ENCODE data around the gene DNAJC5G. TPM values are rescaled to one million over a fixed set of nuclear protein-coding genes. Genes with fewer than 3 reads are reported as not detected.

DNAJC5G gene
- total RNA-seq, 4 donors from 2014 or later, result 0.42 TPM; not detected in 3

DNA sequence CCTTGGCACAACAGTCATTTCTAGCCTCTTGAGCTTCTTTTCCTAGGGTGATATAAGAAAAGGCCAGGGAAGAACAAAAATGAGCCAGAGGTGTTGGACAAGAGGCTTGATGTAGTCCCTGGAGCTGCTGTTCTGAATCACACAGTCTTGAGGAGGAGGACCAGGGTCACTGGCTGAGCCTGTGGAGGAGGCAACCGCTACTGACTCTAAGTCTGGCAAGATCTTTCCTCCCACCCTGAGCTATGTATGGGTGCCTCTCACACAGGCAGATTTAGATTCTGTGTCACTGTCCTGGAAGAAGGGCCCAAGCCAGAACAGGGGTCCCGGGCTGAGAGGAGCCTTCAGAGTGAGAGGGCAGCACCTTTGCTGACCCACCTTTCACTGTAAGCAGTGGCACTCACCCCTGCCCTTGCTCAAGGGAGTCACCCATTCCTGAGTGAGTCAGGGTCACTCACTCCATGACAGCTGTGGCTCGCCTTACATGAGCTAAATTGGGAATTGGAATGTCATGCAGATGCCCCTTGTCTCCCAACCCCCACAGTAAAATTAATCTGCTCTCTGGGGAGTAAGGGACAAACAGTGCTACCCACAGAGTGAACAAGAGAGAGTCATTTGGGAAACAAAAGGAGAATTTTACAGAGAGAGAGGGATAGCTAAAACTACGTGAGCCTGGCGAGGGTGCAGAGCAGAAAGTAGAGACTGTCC lies 6.8 kb downstream of the DNAJC5G start, which contains the start of gene TRIM54:
TSS of gene TRIM54 (plus strand) at position 575 of the 705 bp plus-strand sequence. CDS start 303 bp downstream, outside the sequence.
- H3K27ac ChIP-seq (replicated peaks in 1 of 4), result no peak within 1 kb of the TSS
- H3K4me3 ChIP-seq, result no peak within 1 kb of the TSS
- H3K4me1 ChIP-seq, result peaks cover 0 to 17% (median 4%) of the 10 kb centered on the region in 4 donors
- no peaks in the 10 kb centered on the region for H3K9me3 ChIP-seq
- H3K36me3 ChIP-seq, result no peaks in the 10 kb centered on the region
- DNase-seq (ENCODE audit: extremely low spot score), result no peak
- intact Hi-C loops (cut with DNase I), result loop anchor here (2.0 to 10.0 kb wide), 2 partner anchors 183 to 317 kb away; no protein-coding TSS in a partner anchor
- H3K27me3 ChIP-seq, result peaks cover 0 to 35% (median 3%) of the 10 kb centered on the region in 4 donors
- 59% methylated on average over 5 of the region's 5 CpGs for WGBS
- TF ChIP-seq, protein P1, sequence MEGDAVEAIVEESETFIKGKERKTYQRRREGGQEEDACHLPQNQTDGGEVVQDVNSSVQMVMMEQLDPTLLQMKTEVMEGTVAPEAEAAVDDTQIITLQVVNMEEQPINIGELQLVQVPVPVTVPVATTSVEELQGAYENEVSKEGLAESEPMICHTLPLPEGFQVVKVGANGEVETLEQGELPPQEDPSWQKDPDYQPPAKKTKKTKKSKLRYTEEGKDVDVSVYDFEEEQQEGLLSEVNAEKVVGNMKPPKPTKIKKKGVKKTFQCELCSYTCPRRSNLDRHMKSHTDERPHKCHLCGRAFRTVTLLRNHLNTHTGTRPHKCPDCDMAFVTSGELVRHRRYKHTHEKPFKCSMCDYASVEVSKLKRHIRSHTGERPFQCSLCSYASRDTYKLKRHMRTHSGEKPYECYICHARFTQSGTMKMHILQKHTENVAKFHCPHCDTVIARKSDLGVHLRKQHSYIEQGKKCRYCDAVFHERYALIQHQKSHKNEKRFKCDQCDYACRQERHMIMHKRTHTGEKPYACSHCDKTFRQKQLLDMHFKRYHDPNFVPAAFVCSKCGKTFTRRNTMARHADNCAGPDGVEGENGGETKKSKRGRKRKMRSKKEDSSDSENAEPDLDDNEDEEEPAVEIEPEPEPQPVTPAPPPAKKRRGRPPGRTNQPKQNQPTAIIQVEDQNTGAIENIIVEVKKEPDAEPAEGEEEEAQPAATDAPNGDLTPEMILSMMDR (IDR thresholded peaks at IDR 0.05), result no peak
- TF ChIP-seq EP300 (IDR thresholded peaks at IDR 0.05), result no peak
- no peak for TF ChIP-seq POLR2AphosphoS5 (IDR thresholded peaks at IDR 0.05)
- TF ChIP-seq POLR2A (IDR thresholded peaks at IDR 0.05; ENCODE audit: low read depth), result no peak

DNA sequence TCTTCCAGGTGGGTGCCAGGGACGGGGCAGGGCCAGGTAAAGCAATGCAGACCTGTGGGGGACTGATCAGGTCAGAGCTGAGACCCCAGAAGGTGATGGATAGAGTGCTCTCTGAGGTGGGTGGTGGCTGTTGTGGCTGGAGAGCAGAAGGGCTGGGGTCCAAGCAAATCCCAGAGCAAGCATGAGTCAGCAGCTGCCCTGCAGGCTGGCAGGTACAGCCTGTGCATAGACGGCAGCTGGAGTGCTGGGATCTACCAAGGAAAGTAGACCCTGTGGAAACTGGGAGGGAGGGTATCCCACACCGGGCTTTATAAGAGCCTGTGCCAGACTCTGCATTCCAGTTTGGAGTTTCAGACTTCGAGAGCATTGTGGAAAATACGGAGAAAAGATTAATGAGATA lies 7.7 kb downstream of the DNAJC5G start:
- H3K27me3 ChIP-seq, result peaks cover 0 to 26% (median 3%) of the 10 kb centered on the region in 4 donors
- TF ChIP-seq EP300 (IDR thresholded peaks at IDR 0.05), result no peak
- intact Hi-C loops (cut with DNase I), result loop anchor here (10.0 kb wide), 1 partner anchor 318 kb away; no protein-coding TSS in a partner anchor
- no peak for DNase-seq (ENCODE audit: extremely low spot score)
- H3K27ac ChIP-seq (replicated peaks in 1 of 4), result no peak overlapping the region
- H3K4me3 ChIP-seq, result no peak overlapping the region
- no peaks in the 10 kb centered on the region for H3K9me3 ChIP-seq
- H3K36me3 ChIP-seq, result no peaks in the 10 kb centered on the region
- H3K4me1 ChIP-seq, result peaks cover 0 to 17% (median 4%) of the 10 kb centered on the region in 4 donors
- 38% methylated on average over 4 of the region's 5 CpGs for WGBS

DNA sequence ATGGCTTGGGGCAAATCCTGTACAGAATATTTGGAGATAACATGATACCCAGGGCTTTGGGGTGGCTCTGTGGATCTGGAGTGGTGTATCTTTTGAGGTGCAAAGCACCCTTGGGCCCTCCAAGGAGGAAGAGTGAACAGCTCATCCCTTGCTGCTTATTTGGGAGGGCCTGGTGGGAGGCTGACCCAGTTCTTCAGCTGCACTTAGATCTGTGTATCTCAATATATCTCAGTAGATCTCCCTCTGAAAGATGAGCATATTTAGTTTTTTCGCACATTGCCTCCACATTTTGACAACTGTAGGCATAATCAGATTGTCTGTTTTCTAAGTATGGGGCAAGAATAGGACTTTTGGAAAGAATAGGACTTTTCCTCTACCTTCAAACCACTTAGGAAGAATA lies 9.8 kb downstream of the DNAJC5G start:
- Histone ChIP-seq H3K4me3 (no peak overlapping the region), H3K9me3 (no peaks in the 10 kb centered on the region), H3K27ac (replicated peaks in 1 of 4) (no peak overlapping the region), H3K27me3 (peaks cover 0 to 29% (median 3%) of the 10 kb centered on the region in 4 donors), H3K4me1 (peaks cover 0 to 19% (median 2%) of the 10 kb centered on the region in 4 donors), H3K36me3 (no peaks in the 10 kb centered on the region)
- 87% methylated on average over 1 of the region's 1 CpG for WGBS
- no peak for DNase-seq (ENCODE audit: extremely low spot score)
- no peak for TF ChIP-seq POLR2AphosphoS5 (IDR thresholded peaks at IDR 0.05)
- TF ChIP-seq, protein P1 (IDR thresholded peaks at IDR 0.05), result no peak
- TF ChIP-seq POLR2A (IDR thresholded peaks at IDR 0.05; ENCODE audit: low read depth), result no peak
- TF ChIP-seq EP300 (IDR thresholded peaks at IDR 0.05), result no peak
- intact Hi-C loops (cut with DNase I), result loop anchor here (10.0 kb wide), 1 partner anchor 320 kb away; no protein-coding TSS in a partner anchor

DNA sequence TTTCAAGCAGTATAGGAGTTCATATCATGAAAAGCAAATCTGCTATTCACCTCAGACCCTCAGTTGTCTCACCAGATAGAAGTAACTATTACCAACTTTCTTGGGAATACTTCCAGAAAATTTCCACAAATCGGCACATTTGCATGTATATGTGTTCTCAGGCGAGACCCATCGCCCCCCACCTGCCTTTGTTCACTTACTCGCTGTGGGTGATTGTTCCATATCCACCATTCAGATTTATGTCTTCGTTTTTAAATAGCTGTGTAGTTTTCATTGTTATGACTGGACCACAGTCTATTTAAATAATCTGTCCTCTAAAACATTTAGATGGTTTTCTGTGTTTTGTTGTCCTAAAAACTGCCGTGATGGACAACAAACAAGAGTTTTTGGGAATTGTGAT lies 10.2 kb downstream of the DNAJC5G start:
- H3K9me3 ChIP-seq, result no peaks in the 10 kb centered on the region
- no peaks in the 10 kb centered on the region for H3K36me3 ChIP-seq
- peaks cover 0 to 15% (median 0%) of the 10 kb centered on the region in 4 donors for H3K4me1 ChIP-seq
- peaks cover 0 to 31% (median 3%) of the 10 kb centered on the region in 4 donors for H3K27me3 ChIP-seq
- intact Hi-C loops (cut with DNase I), result loop anchor here (10.0 kb wide), 1 partner anchor 321 kb away; no protein-coding TSS in a partner anchor
- 74% methylated on average over 6 of the region's 6 CpGs for WGBS
- TF ChIP-seq, protein P1 (IDR thresholded peaks at IDR 0.05), result no peak
- no peak for TF ChIP-seq POLR2A (IDR thresholded peaks at IDR 0.05; ENCODE audit: low read depth)
- no peak for TF ChIP-seq POLR2AphosphoS5 (IDR thresholded peaks at IDR 0.05)
- no peak for TF ChIP-seq EP300 (IDR thresholded peaks at IDR 0.05)
- H3K27ac ChIP-seq (replicated peaks in 1 of 4), result no peak overlapping the region
- no peak overlapping the region for H3K4me3 ChIP-seq
- DNase-seq (ENCODE audit: extremely low spot score), result no peak

DNA sequence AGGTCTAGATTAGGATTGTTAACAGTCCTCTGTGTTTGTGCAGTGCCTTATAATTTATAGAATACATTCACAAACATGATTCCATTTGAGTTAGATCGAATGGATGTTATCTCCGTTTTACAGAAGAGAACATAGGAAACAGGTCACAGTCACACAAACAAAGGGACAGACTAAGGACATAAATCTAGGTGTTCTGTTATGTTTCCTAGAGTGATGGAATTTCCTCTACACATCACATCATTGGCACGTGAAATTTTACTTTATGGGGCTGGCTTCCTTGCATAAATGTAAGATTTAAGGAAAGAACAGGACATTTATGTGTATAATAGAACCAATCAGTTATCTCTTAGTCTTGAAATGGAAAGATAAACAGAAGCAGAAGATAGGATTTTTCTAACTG lies 13.4 kb downstream of the DNAJC5G start:
- H3K4me1 ChIP-seq, result peaks cover 0 to 7% (median under 1%) of the 10 kb centered on the region in 4 donors
- H3K27me3 ChIP-seq, result peaks cover 0 to 34% (median 0%) of the 10 kb centered on the region in 4 donors
- intact Hi-C loops (cut with DNase I), result loop anchor here (10.0 kb wide), 1 partner anchor 324 kb away; no protein-coding TSS in a partner anchor
- no peak overlapping the region for H3K4me3 ChIP-seq
- WGBS, result 51% methylated on average over 3 of the region's 3 CpGs
- no peaks in the 10 kb centered on the region for H3K36me3 ChIP-seq
- H3K9me3 ChIP-seq, result no peaks in the 10 kb centered on the region
- no peak for TF ChIP-seq POLR2A (IDR thresholded peaks at IDR 0.05; ENCODE audit: low read depth)
- TF ChIP-seq, protein P1 (IDR thresholded peaks at IDR 0.05), result no peak
- TF ChIP-seq EP300 (IDR thresholded peaks at IDR 0.05), result no peak
- TF ChIP-seq POLR2AphosphoS5 (IDR thresholded peaks at IDR 0.05), result no peak
- no peak overlapping the region for H3K27ac ChIP-seq (replicated peaks in 1 of 4)
- DNase-seq (ENCODE audit: extremely low spot score), result no peak
